ENCODE measurements around the gene GLI2. TPM values are rescaled to one million over a fixed set of nuclear protein-coding genes. Genes with fewer than 3 reads are reported as not detected.
A peak's percentile ranks its signal among the peaks of the same experiment; 100 is the strongest.

The GLI2 gene
- total RNA-seq, 1 experiment from 2014 or later, result 1.4 TPM

DNA sequence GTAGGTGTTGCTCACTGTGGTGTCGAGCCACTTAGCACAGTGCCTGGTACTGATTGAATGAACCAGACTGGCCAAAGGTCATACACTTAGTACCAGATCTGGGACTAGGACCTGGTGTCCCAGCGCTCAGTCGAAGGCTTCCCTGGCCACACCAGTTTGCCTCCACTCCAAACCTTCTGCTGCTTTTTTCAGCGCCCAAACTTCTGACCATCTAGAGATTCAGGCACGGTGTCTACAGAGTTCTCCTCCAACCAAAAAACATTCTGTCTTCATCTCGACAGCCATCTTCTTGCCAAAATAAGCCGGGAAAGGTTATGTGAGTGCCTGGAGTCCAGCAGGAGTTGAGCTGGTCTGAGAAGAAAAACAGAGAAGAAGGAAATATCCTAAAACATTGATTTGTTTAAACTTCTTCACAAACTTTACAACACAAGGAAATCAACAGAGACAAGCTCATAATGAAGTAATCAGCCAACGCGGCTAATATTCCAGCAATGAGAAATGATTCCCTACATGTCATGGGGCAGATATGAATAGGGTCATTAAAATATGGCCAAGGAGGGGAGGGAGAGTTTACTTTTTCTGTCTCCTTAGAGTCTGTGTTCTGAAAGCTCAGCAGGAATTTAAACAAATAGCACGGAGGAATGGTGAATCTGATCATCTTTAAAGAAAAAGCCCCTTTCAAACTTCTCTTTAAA, 2.3 kb upstream of the GLI2 start:
- no TSS peak for BruUV-seq (replicated peaks)
- intact Hi-C loops (cut with micrococcal nuclease; ENCODE audit: unreplicated experiment), result no loop called here
- Mint-ChIP-seq H3K4me1 (ENCODE audit: low read depth, unreplicated experiment) (peaks cover 20% of the 10 kb centered on the region), H3K9me3 (ENCODE audit: low read depth, unreplicated experiment) (no peaks in the 10 kb centered on the region), H3K36me3 (ENCODE audit: insufficient read depth, unreplicated experiment) (peaks cover 19% of the 10 kb centered on the region), H3K27me3 (ENCODE audit: unreplicated experiment) (peaks cover 41% of the 10 kb centered on the region), H3K4me3 (ENCODE audit: low read depth, unreplicated experiment) (no peak overlapping the region), H3K27ac (ENCODE audit: unreplicated experiment) (no peak overlapping the region)
- TF ChIP-seq, protein P1, sequence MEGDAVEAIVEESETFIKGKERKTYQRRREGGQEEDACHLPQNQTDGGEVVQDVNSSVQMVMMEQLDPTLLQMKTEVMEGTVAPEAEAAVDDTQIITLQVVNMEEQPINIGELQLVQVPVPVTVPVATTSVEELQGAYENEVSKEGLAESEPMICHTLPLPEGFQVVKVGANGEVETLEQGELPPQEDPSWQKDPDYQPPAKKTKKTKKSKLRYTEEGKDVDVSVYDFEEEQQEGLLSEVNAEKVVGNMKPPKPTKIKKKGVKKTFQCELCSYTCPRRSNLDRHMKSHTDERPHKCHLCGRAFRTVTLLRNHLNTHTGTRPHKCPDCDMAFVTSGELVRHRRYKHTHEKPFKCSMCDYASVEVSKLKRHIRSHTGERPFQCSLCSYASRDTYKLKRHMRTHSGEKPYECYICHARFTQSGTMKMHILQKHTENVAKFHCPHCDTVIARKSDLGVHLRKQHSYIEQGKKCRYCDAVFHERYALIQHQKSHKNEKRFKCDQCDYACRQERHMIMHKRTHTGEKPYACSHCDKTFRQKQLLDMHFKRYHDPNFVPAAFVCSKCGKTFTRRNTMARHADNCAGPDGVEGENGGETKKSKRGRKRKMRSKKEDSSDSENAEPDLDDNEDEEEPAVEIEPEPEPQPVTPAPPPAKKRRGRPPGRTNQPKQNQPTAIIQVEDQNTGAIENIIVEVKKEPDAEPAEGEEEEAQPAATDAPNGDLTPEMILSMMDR (IDR thresholded peaks at IDR 0.05; ENCODE audit: unreplicated experiment), result no peak
- no peak for DNase-seq
- CTCF ChIA-PET, result interaction anchor here (0.7 kb wide), 1 partner anchor 43 kb away, joined by 3 read pairs; no protein-coding TSS in a partner anchor

DNA sequence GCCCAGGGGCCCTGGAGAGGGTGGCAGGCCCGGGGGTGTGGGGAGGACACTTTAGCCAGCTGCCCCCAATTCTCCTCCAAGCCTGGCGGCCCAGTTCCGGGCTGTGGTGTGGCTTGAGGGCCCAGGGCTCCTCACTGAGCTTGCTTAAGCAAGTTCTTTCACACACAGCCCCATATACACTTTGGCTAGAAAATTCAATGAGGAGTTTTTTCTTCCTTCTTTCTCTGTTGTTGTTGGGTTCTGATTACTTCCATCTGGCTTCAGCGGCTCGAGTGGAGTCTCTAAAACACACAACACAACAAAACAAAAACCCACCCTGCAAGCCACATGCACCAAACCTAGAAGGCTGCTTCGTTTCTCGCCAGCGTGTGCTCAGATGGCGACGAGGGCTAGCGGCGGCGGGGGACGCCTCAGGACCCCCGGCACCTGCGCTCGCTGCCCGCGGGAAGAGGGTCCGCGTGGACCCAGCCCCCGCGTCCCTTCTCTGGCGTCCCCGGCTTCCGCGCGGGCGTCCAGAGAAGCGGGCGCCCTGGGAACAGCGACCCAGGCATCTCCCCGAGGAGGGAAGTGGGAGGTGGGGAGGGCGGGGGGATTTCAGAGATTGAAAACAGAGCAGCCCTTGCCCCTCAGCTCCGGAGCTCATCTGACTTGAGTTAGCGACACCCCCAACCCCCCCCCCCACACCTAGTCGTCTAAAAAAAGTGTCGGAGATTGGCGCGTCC, 577 bp upstream of the GLI2 start:
- H3K27ac Mint-ChIP-seq (ENCODE audit: unreplicated experiment), result no peak overlapping the region
- H3K4me3 Mint-ChIP-seq (ENCODE audit: low read depth, unreplicated experiment), result peak overlapping the region; percentile 87
- no peaks in the 10 kb centered on the region for H3K9me3 Mint-ChIP-seq (ENCODE audit: low read depth, unreplicated experiment)
- DNase-seq, result no peak
- BruUV-seq (replicated peaks), result no TSS peak
- H3K27me3 Mint-ChIP-seq (ENCODE audit: unreplicated experiment), result peaks cover 58% of the 10 kb centered on the region
- H3K4me1 Mint-ChIP-seq (ENCODE audit: low read depth, unreplicated experiment), result peaks cover 10% of the 10 kb centered on the region
- peaks cover 19% of the 10 kb centered on the region for H3K36me3 Mint-ChIP-seq (ENCODE audit: insufficient read depth, unreplicated experiment)
- TF ChIP-seq, protein P1 (IDR thresholded peaks at IDR 0.05; ENCODE audit: unreplicated experiment), result no peak
- CTCF ChIA-PET, result no interaction called here
- intact Hi-C loops (cut with micrococcal nuclease; ENCODE audit: unreplicated experiment), result loop anchor here (5.0 kb wide), 1 partner anchor 212 kb away; no protein-coding TSS in a partner anchor

- Mint-ChIP-seq H3K36me3 (ENCODE audit: insufficient read depth, unreplicated experiment) (peaks cover 22% of the 10 kb centered on the region), H3K4me3 (ENCODE audit: low read depth, unreplicated experiment) (peak overlapping the region; percentile 87), H3K9me3 (ENCODE audit: low read depth, unreplicated experiment) (no peaks in the 10 kb centered on the region), H3K27me3 (ENCODE audit: unreplicated experiment) (peaks cover 69% of the 10 kb centered on the region), H3K27ac (ENCODE audit: unreplicated experiment) (no peak overlapping the region), H3K4me1 (ENCODE audit: low read depth, unreplicated experiment) (peaks cover 14% of the 10 kb centered on the region)
- TF ChIP-seq, protein P1 (IDR thresholded peaks at IDR 0.05; ENCODE audit: unreplicated experiment), result no peak
- DNase-seq, result no peak
- CTCF ChIA-PET, result interaction anchor here (0.7 to 2.1 kb wide), 4 partner anchors 23 to 336 kb away, joined by 4 to 7 read pairs (median 4); no protein-coding TSS in a partner anchor
- no TSS peak for BruUV-seq (replicated peaks)
- intact Hi-C loops (cut with micrococcal nuclease; ENCODE audit: unreplicated experiment), result loop anchor here (5.0 kb wide), 1 partner anchor 211 kb away; no protein-coding TSS in a partner anchor
These were observed 545 bp downstream of the GLI2 start for GRCh38 chr2:120736202-120736623.

GRCh38 chr2:120736624-120737339, 1.1 kb downstream of the GLI2 start:
- no TSS peak for BruUV-seq (replicated peaks)
- no peak overlapping the region for H3K27ac Mint-ChIP-seq (ENCODE audit: unreplicated experiment)
- CTCF ChIA-PET, result interaction anchor here (0.7 to 2.1 kb wide), 4 partner anchors 24 to 335 kb away, joined by 4 to 7 read pairs (median 4); no protein-coding TSS in a partner anchor
- no peaks in the 10 kb centered on the region for H3K9me3 Mint-ChIP-seq (ENCODE audit: low read depth, unreplicated experiment)
- intact Hi-C loops (cut with micrococcal nuclease; ENCODE audit: unreplicated experiment), result loop anchor here (5.0 kb wide), 1 partner anchor 211 kb away; no protein-coding TSS in a partner anchor
- peaks cover 24% of the 10 kb centered on the region for H3K36me3 Mint-ChIP-seq (ENCODE audit: insufficient read depth, unreplicated experiment)
- peaks cover 19% of the 10 kb centered on the region for H3K4me1 Mint-ChIP-seq (ENCODE audit: low read depth, unreplicated experiment)
- peak; percentile 24 for DNase-seq
- H3K27me3 Mint-ChIP-seq (ENCODE audit: unreplicated experiment), result peaks cover 75% of the 10 kb centered on the region
- TF ChIP-seq, protein P1 (IDR thresholded peaks at IDR 0.05; ENCODE audit: unreplicated experiment), result no peak
- peak overlapping the region; percentile 87 for H3K4me3 Mint-ChIP-seq (ENCODE audit: low read depth, unreplicated experiment)

Data from Calu3 (cell line).